Stimulated activated CD4-positive, alpha-beta T cell treated with anti-CD3 and anti-CD28 coated beads, Interleukin-15, amount 100 ng/mL, for 24 hours (primary cell): ENCODE measurements around the gene FAM107A.

ENCODE experiments used
- DNase-seq: peaks from one replicate; pipeline ENCODE4 v3.0.0-alpha.2; 2020

Gene FAM107A

GRCh38 chr3:58577269-58577821 is at the start of gene FAM107A:
TSS of gene FAM107A (minus strand) at chr3:58577391. CDS start at chr3:58569860, 7,531 bp downstream.
- no peak for DNase-seq

GRCh38 chr3:58625196-58625824 is 48.1 kb upstream of the FAM107A start:
- DNase-seq = no peak

- DNase-seq = no peak
These were observed 47.4 kb upstream of the FAM107A start for GRCh38 chr3:58624550-58624949.

GRCh38 chr3:58623961-58624360 is 46.8 kb upstream of the FAM107A start:
- DNase-seq = no peak

- no peak for DNase-seq
These were observed 46.3 kb upstream of the FAM107A start for GRCh38 chr3:58623478-58623877.

GRCh38 chr3:58622892-58623291 is 45.7 kb upstream of the FAM107A start:
- no peak for DNase-seq

- DNase-seq = no peak
These were observed 45.2 kb upstream of the FAM107A start for GRCh38 chr3:58622436-58622835.

- no peak for DNase-seq
These were observed 44.1 kb upstream of the FAM107A start for GRCh38 chr3:58621086-58621830.

- DNase-seq = no peak
These were observed 43.2 kb upstream of the FAM107A start for GRCh38 chr3:58620421-58620820.

- DNase-seq = no peak
These were observed 40.2 kb upstream of the FAM107A start for GRCh38 chr3:58617338-58617761.

GRCh38 chr3:58613236-58614132 is 36.3 kb upstream of the FAM107A start:
- no peak for DNase-seq

- no peak for DNase-seq
These were observed 35.6 kb upstream of the FAM107A start for GRCh38 chr3:58612830-58613229.

- DNase-seq = no peak
These were observed 32.8 kb upstream of the FAM107A start for GRCh38 chr3:58609990-58610389.

- DNase-seq = no peak
These were observed 31.5 kb upstream of the FAM107A start for GRCh38 chr3:58608648-58609047.

- DNase-seq = no peak
These were observed 30.6 kb upstream of the FAM107A start for GRCh38 chr3:58607816-58608215.

- DNase-seq = no peak
These were observed 29.5 kb upstream of the FAM107A start for GRCh38 chr3:58606693-58607092.

- no peak for DNase-seq
These were observed 26.8 kb upstream of the FAM107A start for GRCh38 chr3:58604031-58604430.

GRCh38 chr3:58603606-58604005 is 26.4 kb upstream of the FAM107A start:
- no peak for DNase-seq

- DNase-seq = no peak
These were observed 20.6 kb upstream of the FAM107A start for GRCh38 chr3:58597770-58598310.

GRCh38 chr3:58596834-58597518 is 19.8 kb upstream of the FAM107A start:
- no peak for DNase-seq

GRCh38 chr3:58594117-58594516 is 16.9 kb upstream of the FAM107A start:
- no peak for DNase-seq
